ENCODE measurements around the gene THRB. TPM values are rescaled to one million over a fixed set of nuclear protein-coding genes. Genes with fewer than 3 reads are reported as not detected.
"Not testable (repeated sequence)": the region's sequence is repeated elsewhere in the genome, so short reads cannot be mapped to it uniquely, and the experiment has no call there.

Gene THRB
- total and polyA plus RNA-seq, 8 donors, result 10.1 to 18.6 (median 15.1) TPM

DNA sequence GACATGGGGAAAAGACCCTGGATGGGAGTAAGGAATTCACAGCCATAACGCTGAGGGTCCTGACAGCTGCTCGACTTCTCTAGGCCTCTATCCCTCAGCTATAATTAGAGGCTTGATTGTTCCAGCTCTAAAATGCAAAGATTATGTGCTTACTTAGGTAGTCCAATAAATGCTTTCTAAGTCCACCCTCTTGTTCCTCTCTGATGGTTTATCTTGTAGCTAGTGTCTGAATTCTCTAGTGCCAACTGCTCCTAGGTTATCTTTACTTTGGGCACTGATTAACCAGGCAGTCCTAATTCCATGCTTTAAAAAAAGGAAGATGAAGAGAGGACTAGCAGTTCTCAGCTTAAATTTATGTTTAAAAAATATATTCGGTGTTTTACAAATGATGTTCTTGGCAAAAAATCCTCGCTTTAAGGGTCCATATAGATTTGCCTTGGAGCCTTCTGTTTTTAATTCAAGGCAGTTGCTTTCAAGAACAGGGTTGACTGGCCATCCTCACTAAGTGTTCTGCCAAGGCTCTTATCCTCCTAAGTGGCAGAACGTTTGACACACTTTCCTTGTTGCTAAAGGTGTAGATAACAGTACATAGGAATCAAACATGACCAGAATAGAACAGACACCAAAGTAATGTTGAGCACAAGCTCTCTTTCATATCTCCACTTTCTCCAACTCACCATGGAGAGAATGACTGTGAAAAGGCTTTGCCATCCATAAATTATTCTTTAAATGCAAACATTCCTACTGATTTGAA lies 60.6 kb downstream of the THRB start:
- H3K4me3 ChIP-seq, result no peak overlapping the region
- TF ChIP-seq, protein P1, sequence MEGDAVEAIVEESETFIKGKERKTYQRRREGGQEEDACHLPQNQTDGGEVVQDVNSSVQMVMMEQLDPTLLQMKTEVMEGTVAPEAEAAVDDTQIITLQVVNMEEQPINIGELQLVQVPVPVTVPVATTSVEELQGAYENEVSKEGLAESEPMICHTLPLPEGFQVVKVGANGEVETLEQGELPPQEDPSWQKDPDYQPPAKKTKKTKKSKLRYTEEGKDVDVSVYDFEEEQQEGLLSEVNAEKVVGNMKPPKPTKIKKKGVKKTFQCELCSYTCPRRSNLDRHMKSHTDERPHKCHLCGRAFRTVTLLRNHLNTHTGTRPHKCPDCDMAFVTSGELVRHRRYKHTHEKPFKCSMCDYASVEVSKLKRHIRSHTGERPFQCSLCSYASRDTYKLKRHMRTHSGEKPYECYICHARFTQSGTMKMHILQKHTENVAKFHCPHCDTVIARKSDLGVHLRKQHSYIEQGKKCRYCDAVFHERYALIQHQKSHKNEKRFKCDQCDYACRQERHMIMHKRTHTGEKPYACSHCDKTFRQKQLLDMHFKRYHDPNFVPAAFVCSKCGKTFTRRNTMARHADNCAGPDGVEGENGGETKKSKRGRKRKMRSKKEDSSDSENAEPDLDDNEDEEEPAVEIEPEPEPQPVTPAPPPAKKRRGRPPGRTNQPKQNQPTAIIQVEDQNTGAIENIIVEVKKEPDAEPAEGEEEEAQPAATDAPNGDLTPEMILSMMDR (IDR thresholded peaks at IDR 0.05), result no peak
- intact Hi-C loops (cut with DNase I), result no loop called here
- H3K27me3 ChIP-seq, result no peaks in the 10 kb centered on the region
- no peak for DNase-seq
- ATAC-seq, result peak; percentile 32
- H3K36me3 ChIP-seq, result no peaks in the 10 kb centered on the region
- H3K4me1 ChIP-seq, result no peaks in the 10 kb centered on the region
- H3K9me3 ChIP-seq, result no peaks in the 10 kb centered on the region
- H3K27ac ChIP-seq, result no peak overlapping the region

DNA sequence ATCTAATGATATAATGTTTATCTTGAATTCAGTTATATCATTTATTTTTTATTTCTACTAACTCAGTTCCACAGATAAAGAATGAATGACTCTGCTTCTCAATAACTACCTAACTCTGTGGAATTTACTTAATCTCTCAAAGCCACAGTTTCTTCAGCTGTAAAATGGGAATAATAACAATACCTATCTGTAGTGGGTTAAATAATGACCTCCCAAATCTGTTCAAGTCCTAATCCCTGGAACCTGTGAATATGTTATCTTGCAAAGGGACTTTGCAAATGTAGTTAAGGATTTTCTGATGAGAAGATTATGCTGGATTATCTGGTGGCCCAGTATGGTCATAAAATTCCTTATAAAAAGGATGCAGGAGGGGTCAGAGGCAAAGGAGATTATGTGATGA lies 61.7 kb downstream of the THRB start:
- H3K4me3 ChIP-seq, result no peak overlapping the region
- H3K9me3 ChIP-seq, result no peaks in the 10 kb centered on the region
- no peak for DNase-seq
- no peak overlapping the region for H3K27ac ChIP-seq
- TF ChIP-seq, protein P1 (IDR thresholded peaks at IDR 0.05), result no peak
- no peaks in the 10 kb centered on the region for H3K36me3 ChIP-seq
- intact Hi-C loops (cut with DNase I), result no loop called here
- no peaks in the 10 kb centered on the region for H3K4me1 ChIP-seq
- no peak for ATAC-seq
- no peaks in the 10 kb centered on the region for H3K27me3 ChIP-seq

DNA sequence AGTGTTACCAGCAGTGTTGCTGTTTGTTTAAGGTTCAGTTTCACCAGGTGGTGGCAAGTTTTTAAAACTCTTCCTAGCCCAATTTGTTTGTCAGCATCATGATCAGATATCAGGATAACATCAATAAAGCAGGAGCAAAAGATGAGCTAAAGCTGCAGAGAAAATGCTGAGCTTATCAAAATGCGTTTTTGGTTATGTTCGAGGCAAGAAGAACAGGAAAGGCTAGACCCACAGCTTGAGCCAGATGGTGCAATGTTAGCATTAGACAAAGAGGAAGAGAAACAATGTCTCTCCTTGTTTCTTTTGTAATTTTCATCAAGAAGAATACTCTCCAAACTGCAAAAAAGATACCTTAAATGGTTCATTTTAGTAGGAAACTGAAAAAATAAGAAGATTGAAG lies 66.2 kb downstream of the THRB start:
- H3K4me1 ChIP-seq, result no peaks in the 10 kb centered on the region
- TF ChIP-seq, protein P1 (IDR thresholded peaks at IDR 0.05), result no peak
- H3K36me3 ChIP-seq, result no peaks in the 10 kb centered on the region
- no peak for ATAC-seq
- intact Hi-C loops (cut with DNase I), result no loop called here
- no peaks in the 10 kb centered on the region for H3K27me3 ChIP-seq
- no peaks in the 10 kb centered on the region for H3K9me3 ChIP-seq
- H3K4me3 ChIP-seq, result no peak overlapping the region
- no peak overlapping the region for H3K27ac ChIP-seq
- DNase-seq, result no peak

DNA sequence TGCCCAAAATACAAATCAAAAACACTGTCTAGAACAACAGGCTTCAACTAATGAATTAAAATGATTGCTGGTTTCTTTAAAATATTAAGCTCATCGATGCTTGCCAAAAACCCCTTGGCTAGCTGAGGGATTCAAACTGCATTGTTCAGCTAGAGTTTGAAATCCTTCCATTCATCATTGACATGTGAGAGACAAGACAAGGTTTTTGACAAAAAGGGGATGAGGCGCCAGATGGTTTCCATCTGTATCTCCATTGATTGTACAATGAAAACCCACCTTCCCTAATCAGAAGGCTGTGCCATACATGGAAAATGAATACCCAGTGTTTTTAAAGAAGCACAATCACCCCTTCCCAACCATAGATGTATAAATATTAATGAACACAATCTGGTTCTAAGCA lies 67.8 kb downstream of the THRB start:
- DNase-seq, result no peak
- Histone ChIP-seq H3K4me3 (no peak overlapping the region), H3K27ac (no peak overlapping the region), H3K27me3 (no peaks in the 10 kb centered on the region), H3K36me3 (no peaks in the 10 kb centered on the region), H3K9me3 (no peaks in the 10 kb centered on the region), H3K4me1 (no peaks in the 10 kb centered on the region)
- intact Hi-C loops (cut with DNase I), result no loop called here
- no peak for ATAC-seq
- TF ChIP-seq, protein P1 (IDR thresholded peaks at IDR 0.05), result no peak

DNA sequence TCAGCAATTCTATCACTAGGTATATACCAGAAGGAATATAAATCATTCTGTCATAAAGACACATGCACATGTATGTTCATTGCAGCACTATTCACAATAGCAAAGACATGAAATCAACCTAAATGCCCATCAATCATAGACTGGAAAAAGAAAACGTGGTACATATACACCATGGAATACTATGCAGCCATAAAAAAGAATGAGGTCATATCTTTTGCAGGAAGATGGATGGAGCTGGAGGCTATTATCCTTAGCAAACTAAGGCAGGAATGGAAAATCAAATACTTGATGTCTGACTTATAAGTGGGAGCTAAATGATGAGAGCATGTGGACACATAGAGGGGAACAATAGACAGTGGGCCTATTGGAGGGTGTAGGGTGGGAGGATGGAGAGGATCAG lies 73.8 kb downstream of the THRB start:
- H3K4me1 ChIP-seq; DNase-seq; H3K27ac ChIP-seq; H3K4me3 ChIP-seq; H3K27me3 ChIP-seq; H3K9me3 ChIP-seq; ATAC-seq; H3K36me3 ChIP-seq; intact Hi-C loops (cut with DNase I): not testable (repeated sequence)

DNA sequence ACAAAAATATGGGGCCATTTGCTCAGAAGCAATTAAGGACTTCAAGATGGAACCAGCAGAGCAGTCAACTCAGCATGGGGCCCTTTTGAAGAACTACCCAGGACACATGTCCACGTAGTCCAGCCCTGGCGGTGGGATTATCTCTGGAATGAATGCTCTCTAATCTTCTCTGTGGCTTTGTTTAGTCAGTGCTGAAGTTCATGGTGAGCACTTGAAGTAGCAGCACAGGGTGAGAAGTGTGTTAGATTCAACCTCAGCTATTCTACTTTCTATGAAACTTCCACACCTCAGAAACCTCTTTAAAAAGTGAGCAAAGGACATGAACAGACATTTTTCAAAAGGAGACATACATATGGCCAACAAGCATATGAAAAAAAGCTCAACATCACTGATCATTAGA lies 74.4 kb downstream of the THRB start:
- intact Hi-C loops (cut with DNase I), result no loop called here
- no peaks in the 10 kb centered on the region for H3K27me3 ChIP-seq
- TF ChIP-seq, protein P1 (IDR thresholded peaks at IDR 0.05), result no peak
- no peak for DNase-seq
- no peak for ATAC-seq
- no peak overlapping the region for H3K4me3 ChIP-seq
- H3K27ac ChIP-seq, result no peak overlapping the region
- H3K36me3 ChIP-seq, result no peaks in the 10 kb centered on the region
- no peaks in the 10 kb centered on the region for H3K4me1 ChIP-seq
- no peaks in the 10 kb centered on the region for H3K9me3 ChIP-seq

All from left lung (tissue), 10 donors.